Measurements from ENCODE around the gene HSD3B7.

The HSD3B7 gene

DNA sequence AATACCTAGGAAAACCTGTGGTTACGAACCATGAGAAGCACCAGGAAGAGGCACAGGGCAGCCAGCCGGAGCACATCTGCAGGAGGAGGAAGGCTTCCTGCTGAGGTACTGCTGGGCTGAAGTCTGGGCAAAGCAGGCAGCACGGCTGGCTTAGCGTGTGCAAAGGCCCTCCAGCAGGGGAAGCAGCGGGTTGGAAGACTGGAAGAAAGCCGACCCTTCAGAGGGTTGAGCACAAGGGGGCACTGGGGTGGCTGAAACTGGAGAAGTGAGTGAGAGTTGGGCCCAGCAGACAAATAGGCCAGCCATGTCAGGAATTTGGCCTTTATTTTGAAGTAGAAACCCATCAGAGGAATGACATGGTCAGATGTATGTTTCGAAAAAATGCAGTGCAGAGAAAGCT is 12.1 kb upstream of the HSD3B7 start:
- peak; percentile 19 for TF ChIP-seq CTCF (IDR thresholded peaks at IDR 0.05; ENCODE audit: low read depth, low read length)
- H3K4me3 ChIP-seq (replicated peaks in 1 of 2; ENCODE audit: low read depth in 2 of 2, low read length in 2 of 2) = no peak overlapping the region
- peak in 1 of 2 donors; percentile 20 for DNase-seq (ENCODE audit: low read depth in 2 of 2)

DNA sequence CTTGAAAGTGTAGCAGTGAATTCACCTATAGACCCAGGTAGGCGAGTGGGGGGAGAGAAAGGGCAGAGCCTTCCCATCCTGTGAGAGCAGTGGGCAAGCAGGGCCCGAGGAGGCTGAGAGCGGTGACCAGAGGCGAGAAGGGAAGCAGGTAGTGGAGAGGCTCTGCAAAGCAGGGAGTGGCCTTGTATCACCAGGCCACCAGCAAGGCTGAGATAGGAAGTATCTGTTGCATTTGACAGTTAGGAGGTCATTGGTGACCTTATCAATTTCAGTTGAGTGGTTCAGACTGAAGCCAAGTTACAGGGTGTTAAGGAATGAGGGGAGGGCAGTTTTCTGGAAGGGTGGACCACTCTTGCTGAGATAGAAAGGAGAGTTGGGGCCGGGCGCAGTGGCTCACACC is 10.7 kb upstream of the HSD3B7 start:
- H3K4me3 ChIP-seq (replicated peaks in 1 of 2; ENCODE audit: low read depth in 2 of 2, low read length in 2 of 2) = no peak overlapping the region
- no peak for DNase-seq (ENCODE audit: low read depth in 2 of 2)
- no peak for TF ChIP-seq CTCF (IDR thresholded peaks at IDR 0.05; ENCODE audit: low read depth, low read length)

GRCh38 chr16:30976486-30976885 is 8.5 kb upstream of the HSD3B7 start:
- no peak for TF ChIP-seq CTCF (IDR thresholded peaks at IDR 0.05; ENCODE audit: low read depth, low read length)
- no peak overlapping the region for H3K4me3 ChIP-seq (replicated peaks in 1 of 2; ENCODE audit: low read depth in 2 of 2, low read length in 2 of 2)
- DNase-seq (ENCODE audit: low read depth in 2 of 2) = no peak

GRCh38 chr16:30977502-30977901 is 7.5 kb upstream of the HSD3B7 start:
- TF ChIP-seq CTCF (IDR thresholded peaks at IDR 0.05; ENCODE audit: low read depth, low read length) = peak; percentile 34
- DNase-seq (ENCODE audit: low read depth in 2 of 2) = peak in 1 of 2 donors; percentile 27
- no peak overlapping the region for H3K4me3 ChIP-seq (replicated peaks in 1 of 2; ENCODE audit: low read depth in 2 of 2, low read length in 2 of 2)

- H3K4me3 ChIP-seq (replicated peaks in 1 of 2; ENCODE audit: low read depth in 2 of 2, low read length in 2 of 2) = no peak overlapping the region
- no peak for TF ChIP-seq CTCF (IDR thresholded peaks at IDR 0.05; ENCODE audit: low read depth, low read length)
- no peak for DNase-seq (ENCODE audit: low read depth in 2 of 2)
These were observed 5.6 kb upstream of the HSD3B7 start for GRCh38 chr16:30979170-30980022.

DNA sequence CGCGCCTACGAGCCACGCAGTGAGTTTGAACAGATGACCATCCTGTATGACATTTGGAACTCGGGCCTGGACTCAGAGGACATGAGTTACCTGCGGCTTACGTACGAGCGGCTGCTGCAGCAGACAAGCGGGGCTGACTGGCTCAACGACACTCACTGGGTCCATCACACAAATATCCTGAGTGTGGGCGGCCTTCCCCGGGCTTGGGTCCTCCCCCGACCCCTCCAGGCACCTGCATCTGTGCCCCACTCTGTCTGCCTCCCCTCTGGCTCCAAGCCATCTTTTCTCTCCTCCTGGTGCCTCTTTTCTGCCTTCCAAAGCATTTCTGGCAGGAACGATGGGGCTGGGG is 5.0 kb upstream of the HSD3B7 start:
- no peak for TF ChIP-seq CTCF (IDR thresholded peaks at IDR 0.05; ENCODE audit: low read depth, low read length)
- DNase-seq (ENCODE audit: low read depth in 2 of 2) = no peak
- H3K4me3 ChIP-seq (replicated peaks in 1 of 2; ENCODE audit: low read depth in 2 of 2, low read length in 2 of 2) = no peak overlapping the region

- H3K4me3 ChIP-seq (replicated peaks in 1 of 2; ENCODE audit: low read depth in 2 of 2, low read length in 2 of 2) = no peak overlapping the region
- no peak for TF ChIP-seq CTCF (IDR thresholded peaks at IDR 0.05; ENCODE audit: low read depth, low read length)
These were observed 4.6 kb upstream of the HSD3B7 start for GRCh38 chr16:30980434-30980833.

More at GRCh38 chr16:30980434-30980833, 4.6 kb upstream of the HSD3B7 start:
- DNase-seq (ENCODE audit: low read depth in 2 of 2) = no peak

Data from cardiac fibroblast (primary cell).